ENCODE measurements around the gene IL10RB. TPM values are rescaled to one million over a fixed set of nuclear protein-coding genes. Genes with fewer than 3 reads are reported as not detected.

The IL10RB gene
- total RNA-seq, 3 donors from 2014 or later (not counting 1 experiment from before 2014, with no cell fraction given): 18.4 to 27.8 (median 27.3) TPM

DNA sequence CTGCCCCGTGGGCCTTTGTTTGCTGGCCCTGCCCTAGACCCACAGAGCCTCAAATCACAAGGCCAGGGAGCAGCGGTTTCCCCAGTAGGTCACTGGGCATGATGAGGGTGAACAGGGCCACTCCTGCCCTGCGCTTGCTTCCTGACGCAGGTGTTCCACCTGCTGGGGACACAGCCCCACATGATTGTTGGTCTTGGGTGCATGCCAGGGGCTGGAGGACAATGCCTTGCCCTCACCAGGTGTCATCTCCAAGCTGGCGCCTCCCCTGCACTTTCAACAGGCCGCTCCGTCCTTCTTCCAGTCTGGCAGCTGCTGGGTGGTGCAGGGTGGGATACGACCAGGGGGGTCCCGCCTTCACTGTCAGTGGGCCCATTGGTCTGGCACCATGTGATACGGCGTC, 24.3 kb downstream of the IL10RB start:
- no peaks in the 10 kb centered on the region for H3K9me3 ChIP-seq (ENCODE audit: control insufficient read depth, insufficient read depth, low read length)
- H3K27ac Mint-ChIP-seq: no peak overlapping the region
- ATAC-seq: no peak
- H3K4me3 ChIP-seq (ENCODE audit: low read length): no peak overlapping the region
- H3K27ac ChIP-seq (ENCODE audit: low read length): no peak overlapping the region
- no peak overlapping the region for H3K4me3 Mint-ChIP-seq
- H3K27me3 Mint-ChIP-seq (ENCODE audit: low read depth in 2 of 2): no peaks in the 10 kb centered on the region
- H3K27me3 ChIP-seq (ENCODE audit: control insufficient read depth, insufficient read depth, low read length): no peaks in the 10 kb centered on the region
- intact Hi-C loops (cut with micrococcal nuclease): no loop called here
- H3K4me1 ChIP-seq (ENCODE audit: control insufficient read depth, insufficient read depth, low read length): peaks cover 22% of the 10 kb centered on the region
- TF ChIP-seq, protein P1, sequence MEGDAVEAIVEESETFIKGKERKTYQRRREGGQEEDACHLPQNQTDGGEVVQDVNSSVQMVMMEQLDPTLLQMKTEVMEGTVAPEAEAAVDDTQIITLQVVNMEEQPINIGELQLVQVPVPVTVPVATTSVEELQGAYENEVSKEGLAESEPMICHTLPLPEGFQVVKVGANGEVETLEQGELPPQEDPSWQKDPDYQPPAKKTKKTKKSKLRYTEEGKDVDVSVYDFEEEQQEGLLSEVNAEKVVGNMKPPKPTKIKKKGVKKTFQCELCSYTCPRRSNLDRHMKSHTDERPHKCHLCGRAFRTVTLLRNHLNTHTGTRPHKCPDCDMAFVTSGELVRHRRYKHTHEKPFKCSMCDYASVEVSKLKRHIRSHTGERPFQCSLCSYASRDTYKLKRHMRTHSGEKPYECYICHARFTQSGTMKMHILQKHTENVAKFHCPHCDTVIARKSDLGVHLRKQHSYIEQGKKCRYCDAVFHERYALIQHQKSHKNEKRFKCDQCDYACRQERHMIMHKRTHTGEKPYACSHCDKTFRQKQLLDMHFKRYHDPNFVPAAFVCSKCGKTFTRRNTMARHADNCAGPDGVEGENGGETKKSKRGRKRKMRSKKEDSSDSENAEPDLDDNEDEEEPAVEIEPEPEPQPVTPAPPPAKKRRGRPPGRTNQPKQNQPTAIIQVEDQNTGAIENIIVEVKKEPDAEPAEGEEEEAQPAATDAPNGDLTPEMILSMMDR (IDR thresholded peaks at IDR 0.05): no peak
- peaks cover 54% of the 10 kb centered on the region for H3K36me3 ChIP-seq (ENCODE audit: control insufficient read depth, insufficient read depth, low read length)
- no peaks in the 10 kb centered on the region for H3K9me3 Mint-ChIP-seq
- no peaks in the 10 kb centered on the region for H3K36me3 Mint-ChIP-seq
- no peak for DNase-seq
- WGBS (ENCODE audit: insufficient coverage): 97% methylated on average over 11 of the region's 11 CpGs
- peaks cover 14 to 52% of the 10 kb centered on the region in 2 donors for H3K4me1 Mint-ChIP-seq

DNA sequence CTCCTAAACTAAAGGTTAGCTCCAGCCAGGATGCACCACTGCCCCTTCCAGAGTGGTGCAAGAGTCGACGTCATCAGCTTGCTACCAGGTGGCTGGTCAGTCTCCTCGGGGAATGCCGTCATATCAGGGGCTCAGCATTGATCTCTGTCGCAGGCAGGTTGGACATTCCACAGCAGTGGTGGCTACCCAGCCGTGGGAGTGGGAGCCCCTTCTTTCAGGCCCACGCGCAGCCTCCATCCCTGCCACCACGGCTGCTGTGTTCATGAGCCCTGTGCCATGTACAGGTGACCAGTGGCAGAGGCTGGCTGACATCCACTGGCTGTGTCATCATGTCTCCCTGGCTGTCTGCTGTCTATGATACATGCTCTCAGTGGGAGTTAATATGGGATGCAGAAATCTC, 25.5 kb downstream of the IL10RB start:
- no peaks in the 10 kb centered on the region for H3K36me3 Mint-ChIP-seq
- Histone ChIP-seq H3K36me3 (ENCODE audit: control insufficient read depth, insufficient read depth, low read length) (peaks cover 52% of the 10 kb centered on the region), H3K9me3 (ENCODE audit: control insufficient read depth, insufficient read depth, low read length) (no peaks in the 10 kb centered on the region), H3K4me1 (ENCODE audit: control insufficient read depth, insufficient read depth, low read length) (peaks cover 22% of the 10 kb centered on the region), H3K27me3 (ENCODE audit: control insufficient read depth, insufficient read depth, low read length) (no peaks in the 10 kb centered on the region), H3K27ac (ENCODE audit: low read length) (no peak overlapping the region), H3K4me3 (ENCODE audit: low read length) (no peak overlapping the region)
- H3K27ac Mint-ChIP-seq: no peak overlapping the region
- no peaks in the 10 kb centered on the region for H3K27me3 Mint-ChIP-seq (ENCODE audit: low read depth in 2 of 2)
- ATAC-seq (no peak), DNase-seq (no peak)
- H3K9me3 Mint-ChIP-seq: no peaks in the 10 kb centered on the region
- H3K4me3 Mint-ChIP-seq: no peak overlapping the region
- peaks cover 8 to 39% of the 10 kb centered on the region in 2 donors for H3K4me1 Mint-ChIP-seq
- TF ChIP-seq, protein P1 (IDR thresholded peaks at IDR 0.05): no peak
- WGBS (ENCODE audit: insufficient coverage): 97% methylated on average over 9 of the region's 9 CpGs
- intact Hi-C loops (cut with micrococcal nuclease): no loop called here

DNA sequence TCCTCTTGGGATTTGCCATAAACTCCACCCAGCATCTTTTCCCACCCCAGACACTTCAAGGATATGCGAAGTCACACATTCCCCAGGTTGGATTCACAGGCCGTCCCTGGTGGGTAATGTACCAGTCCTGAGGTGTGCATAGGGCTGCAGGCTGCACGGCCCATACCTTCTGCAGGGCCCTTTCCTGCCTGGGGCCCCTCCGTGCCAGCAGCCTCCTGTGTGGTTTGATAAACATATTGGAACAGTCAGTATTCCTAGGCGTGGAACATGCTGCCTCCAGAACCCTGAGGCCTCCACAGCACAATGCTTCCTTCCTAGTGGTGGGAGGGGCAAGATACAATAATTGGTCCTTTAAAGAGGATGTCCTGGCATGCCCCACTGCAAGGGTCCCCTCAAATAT, 26.6 kb downstream of the IL10RB start:
- 95% methylated on average over 5 of the region's 5 CpGs for WGBS (ENCODE audit: insufficient coverage)
- H3K4me3 ChIP-seq (ENCODE audit: low read length): no peak overlapping the region
- Mint-ChIP-seq H3K27me3 (ENCODE audit: low read depth in 2 of 2) (no peaks in the 10 kb centered on the region), H3K36me3 (no peaks in the 10 kb centered on the region), H3K27ac (no peak overlapping the region), H3K4me3 (no peak overlapping the region), H3K4me1 (peaks cover 8 to 37% of the 10 kb centered on the region in 2 donors), H3K9me3 (no peaks in the 10 kb centered on the region)
- peaks cover 22% of the 10 kb centered on the region for H3K4me1 ChIP-seq (ENCODE audit: control insufficient read depth, insufficient read depth, low read length)
- TF ChIP-seq, protein P1 (IDR thresholded peaks at IDR 0.05): no peak
- no peak overlapping the region for H3K27ac ChIP-seq (ENCODE audit: low read length)
- ATAC-seq (no peak), DNase-seq (no peak)
- intact Hi-C loops (cut with micrococcal nuclease): no loop called here
- no peaks in the 10 kb centered on the region for H3K9me3 ChIP-seq (ENCODE audit: control insufficient read depth, insufficient read depth, low read length)
- peaks cover 55% of the 10 kb centered on the region for H3K36me3 ChIP-seq (ENCODE audit: control insufficient read depth, insufficient read depth, low read length)
- H3K27me3 ChIP-seq (ENCODE audit: control insufficient read depth, insufficient read depth, low read length): no peaks in the 10 kb centered on the region

DNA sequence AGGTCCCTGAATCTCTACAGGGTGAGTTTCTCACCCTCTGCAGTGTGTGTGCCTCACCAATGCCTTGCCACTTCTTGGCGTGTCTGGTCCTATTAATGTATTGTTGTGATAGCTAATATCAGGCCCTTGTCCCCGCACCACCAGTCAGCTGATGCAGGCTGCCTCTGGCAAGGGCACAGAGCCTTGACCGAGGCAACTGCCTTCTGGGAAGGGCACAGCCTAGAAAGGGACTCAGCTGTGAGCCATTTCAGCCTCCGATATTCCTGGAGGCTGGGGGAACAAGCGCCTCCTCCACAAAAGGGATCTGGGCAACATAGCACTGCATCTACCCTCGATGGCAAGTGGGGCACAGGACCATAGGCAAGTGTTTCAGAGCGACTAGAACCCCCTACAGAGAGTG, 27.0 kb downstream of the IL10RB start:
- peaks cover 51% of the 10 kb centered on the region for H3K36me3 ChIP-seq (ENCODE audit: control insufficient read depth, insufficient read depth, low read length)
- intact Hi-C loops (cut with micrococcal nuclease): no loop called here
- H3K4me1 Mint-ChIP-seq: peaks cover 8 to 37% of the 10 kb centered on the region in 2 donors
- ATAC-seq: no peak
- H3K27ac ChIP-seq (ENCODE audit: low read length): no peak overlapping the region
- H3K9me3 ChIP-seq (ENCODE audit: control insufficient read depth, insufficient read depth, low read length): no peaks in the 10 kb centered on the region
- no peak for DNase-seq
- H3K27me3 Mint-ChIP-seq (ENCODE audit: low read depth in 2 of 2): no peaks in the 10 kb centered on the region
- no peak overlapping the region for H3K4me3 Mint-ChIP-seq
- no peaks in the 10 kb centered on the region for H3K36me3 Mint-ChIP-seq
- peaks cover 22% of the 10 kb centered on the region for H3K4me1 ChIP-seq (ENCODE audit: control insufficient read depth, insufficient read depth, low read length)
- peak overlapping the region; percentile 67 to 85 for H3K27ac Mint-ChIP-seq
- 98% methylated on average over 7 of the region's 7 CpGs for WGBS (ENCODE audit: insufficient coverage)
- no peaks in the 10 kb centered on the region for H3K9me3 Mint-ChIP-seq
- H3K27me3 ChIP-seq (ENCODE audit: control insufficient read depth, insufficient read depth, low read length): no peaks in the 10 kb centered on the region
- no peak overlapping the region for H3K4me3 ChIP-seq (ENCODE audit: low read length)
- TF ChIP-seq, protein P1 (IDR thresholded peaks at IDR 0.05): no peak

Data from natural killer cell (primary cell).